ENCODE data around the gene CDK1. TPM values are rescaled to one million over a fixed set of nuclear protein-coding genes. Genes with fewer than 3 reads are reported as not detected.
A peak's percentile ranks its signal among the peaks of the same experiment; 100 is the strongest.

CDK1 gene
- total RNA-seq, 6 donors from 2014 or later, result 1.0 to 8.0 (median 5.2) TPM

GRCh38 chr10:60778971-60779796, 906 bp downstream of the CDK1 start:
- peak; percentile 1 to 3 for ATAC-seq (ENCODE audit: low FRiP score in 2 of 2)
- no peaks in the 10 kb centered on the region for H3K27me3 ChIP-seq
- H3K4me3 ChIP-seq, result peak overlapping the region; percentile 44 to 87 (median 66)
- WGBS, 2 donors, result 7 to 13% methylated on average over 10 to 17 of the region's 17 CpGs
- TF ChIP-seq EP300 (IDR thresholded peaks at IDR 0.05) (no peak), CTCF (IDR thresholded peaks at IDR 0.05) (no peak), POLR2AphosphoS5 (IDR thresholded peaks at IDR 0.05) (no peak), POLR2A (IDR thresholded peaks at IDR 0.05) (no peak)
- peak overlapping the region in 2 of 4 donors; percentile 59 to 77 for H3K27ac ChIP-seq
- H3K4me1 ChIP-seq, result peaks cover 9 to 16% (median 10%) of the 10 kb centered on the region in 4 donors
- no peaks in the 10 kb centered on the region for H3K36me3 ChIP-seq
- DNase-seq, result no peak
- H3K9me3 ChIP-seq, result no peaks in the 10 kb centered on the region

DNA sequence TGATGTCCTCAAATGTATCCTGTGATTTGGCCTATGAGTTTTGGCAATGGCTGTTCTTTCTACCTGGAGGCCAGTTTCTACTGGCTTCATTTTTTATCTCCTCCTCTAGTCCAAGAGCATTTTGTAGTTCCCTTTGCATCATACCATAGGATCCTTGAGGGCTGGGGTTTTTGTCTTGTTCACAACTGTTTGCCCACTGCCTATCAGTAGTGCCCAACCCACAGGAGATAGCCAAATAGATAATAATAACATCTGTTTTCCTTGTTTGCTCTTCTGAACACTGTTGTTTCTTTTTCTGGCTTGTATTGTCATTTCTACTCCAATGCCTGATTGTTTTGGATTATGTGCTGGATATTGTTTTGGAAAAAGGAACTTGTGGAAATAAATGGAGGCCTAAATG, 3.4 kb downstream of the CDK1 start:
- no peak for DNase-seq
- peaks cover 9 to 16% (median 10%) of the 10 kb centered on the region in 4 donors for H3K4me1 ChIP-seq
- ATAC-seq (ENCODE audit: low FRiP score in 2 of 2), result no peak
- no peak for TF ChIP-seq EP300 (IDR thresholded peaks at IDR 0.05)
- no peak for TF ChIP-seq POLR2AphosphoS5 (IDR thresholded peaks at IDR 0.05)
- no peak for TF ChIP-seq POLR2A (IDR thresholded peaks at IDR 0.05)
- no peak for TF ChIP-seq CTCF (IDR thresholded peaks at IDR 0.05)
- H3K4me3 ChIP-seq, result no peak overlapping the region
- no peak overlapping the region for H3K27ac ChIP-seq
- H3K36me3 ChIP-seq, result no peaks in the 10 kb centered on the region
- no peaks in the 10 kb centered on the region for H3K9me3 ChIP-seq
- H3K27me3 ChIP-seq, result no peaks in the 10 kb centered on the region

DNA sequence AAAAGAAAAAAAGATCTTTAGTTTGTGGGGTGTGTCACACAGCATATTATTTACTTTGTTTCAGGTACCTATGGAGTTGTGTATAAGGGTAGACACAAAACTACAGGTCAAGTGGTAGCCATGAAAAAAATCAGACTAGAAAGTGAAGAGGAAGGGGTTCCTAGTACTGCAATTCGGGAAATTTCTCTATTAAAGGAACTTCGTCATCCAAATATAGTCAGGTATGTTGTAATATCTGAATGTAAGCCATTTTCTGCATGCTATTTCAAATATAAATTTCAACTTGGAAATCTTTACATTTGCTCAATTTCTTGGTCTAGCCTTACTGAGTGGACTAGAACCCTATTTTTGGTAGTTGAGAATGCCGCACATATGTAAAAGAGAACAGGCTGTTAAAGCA, 6.4 kb downstream of the CDK1 start:
- 72 to 89% methylated on average over 3 of the region's 3 CpGs for WGBS, 2 donors
- DNase-seq (no peak), ATAC-seq (ENCODE audit: low FRiP score in 2 of 2) (no peak)

DNA sequence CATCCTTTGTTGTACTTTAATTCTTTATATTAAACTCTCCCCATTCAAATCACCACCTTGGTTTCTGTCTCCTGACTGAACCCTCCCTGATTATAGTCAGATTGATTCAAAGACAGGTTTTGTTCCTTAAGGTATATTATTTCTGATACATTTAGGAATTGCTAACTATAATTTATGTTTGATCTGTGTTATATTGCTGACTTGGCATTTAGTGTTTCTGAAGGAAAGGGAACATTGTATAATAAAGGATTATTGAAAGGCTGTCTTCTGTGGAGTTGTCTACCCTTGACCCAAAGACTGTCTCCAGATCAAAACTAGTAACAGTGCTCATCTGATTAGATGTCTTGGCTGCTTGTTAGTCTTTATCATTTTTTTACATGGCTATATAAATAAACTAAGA, 10.3 kb downstream of the CDK1 start:
- TF ChIP-seq CTCF (IDR thresholded peaks at IDR 0.05) (no peak), POLR2A (IDR thresholded peaks at IDR 0.05) (no peak)
- no peak for DNase-seq
- ATAC-seq (ENCODE audit: low FRiP score in 2 of 2), result no peak

More for the DNA sequence above, 6.4 kb downstream of the CDK1 start:
- Histone ChIP-seq H3K9me3 (no peaks in the 10 kb centered on the region), H3K4me1 (no peaks in the 10 kb centered on the region), H3K27ac (no peak overlapping the region), H3K36me3 (no peaks in the 10 kb centered on the region), H3K4me3 (no peak overlapping the region), H3K27me3 (no peaks in the 10 kb centered on the region)
- TF ChIP-seq EP300 (IDR thresholded peaks at IDR 0.05) (no peak), POLR2A (IDR thresholded peaks at IDR 0.05) (no peak)

DNA sequence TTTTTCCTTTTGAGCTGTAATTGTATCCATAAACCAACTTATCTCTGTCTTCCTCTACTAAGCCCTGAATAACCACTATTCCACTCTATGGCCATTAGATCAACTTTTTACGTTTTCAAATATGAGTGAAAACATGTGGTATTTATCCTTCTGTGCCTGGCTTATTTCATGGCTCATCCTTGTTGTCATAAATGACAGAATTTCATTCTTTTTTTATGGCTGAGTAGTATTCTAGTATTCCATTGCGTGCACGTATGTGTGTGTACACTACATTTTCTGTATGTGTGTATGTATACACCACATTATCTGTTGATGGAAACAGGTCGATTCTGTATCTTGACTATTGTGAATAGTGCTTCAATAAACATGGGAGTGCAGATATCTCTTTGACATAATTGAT, 11.1 kb downstream of the CDK1 start:
- no peaks in the 10 kb centered on the region for H3K4me1 ChIP-seq
- no peak for TF ChIP-seq CTCF (IDR thresholded peaks at IDR 0.05)
- TF ChIP-seq POLR2A (IDR thresholded peaks at IDR 0.05), result no peak
- TF ChIP-seq POLR2AphosphoS5 (IDR thresholded peaks at IDR 0.05), result no peak
- no peak for TF ChIP-seq EP300 (IDR thresholded peaks at IDR 0.05)
- H3K36me3 ChIP-seq, result no peaks in the 10 kb centered on the region
- H3K4me3 ChIP-seq, result no peak overlapping the region
- ATAC-seq (ENCODE audit: low FRiP score in 2 of 2), result no peak
- H3K27ac ChIP-seq, result no peak overlapping the region
- 47 to 63% methylated on average over 3 to 4 of the region's 4 CpGs for WGBS, 2 donors
- no peaks in the 10 kb centered on the region for H3K9me3 ChIP-seq
- DNase-seq, result no peak
- no peaks in the 10 kb centered on the region for H3K27me3 ChIP-seq

More for the DNA sequence above, 10.3 kb downstream of the CDK1 start:
- H3K9me3 ChIP-seq, result no peaks in the 10 kb centered on the region
- no peaks in the 10 kb centered on the region for H3K36me3 ChIP-seq
- H3K4me1 ChIP-seq, result no peaks in the 10 kb centered on the region
- no peaks in the 10 kb centered on the region for H3K27me3 ChIP-seq
- H3K27ac ChIP-seq, result no peak overlapping the region
- no peak overlapping the region for H3K4me3 ChIP-seq

All from upper lobe of left lung (tissue), 6 donors.